IMR-90 (cell line): Measurements from ENCODE around the gene URB2. TPM values are rescaled to one million over a fixed set of nuclear protein-coding genes. Genes with fewer than 3 reads are reported as not detected.

Source experiments
- ATAC-seq: fragments of 200-7000 bp; cut with Tn5 transposase; 2 replicates; pipeline ENCODE4 v1.9.1; 2020; ENCODE audit warnings: low read depth, mild to moderate bottlenecking, moderate library complexity
- BruUV-seq: library from RNA; stranded (reverse); fragments of 400-500 nt; replicated peaks from 2 replicates; lab custom pipeline; 2021; lab: Mats Ljungman, UMichigan
- CTCF ChIA-PET: fragments of 300-600 bp; formaldehyde crosslinking; extraction: SDS; loops from one replicate; lab custom pipeline; 2021; ENCODE audit warnings: antibody characterized with exemption; lab: Yijun Ruan, JAX
- POLR2A ChIA-PET: fragments of 300-600 bp; sonication (Branson Sonifier 250); formaldehyde crosslinking; loops from one replicate; lab custom pipeline; 2022; ENCODE audit warnings: antibody characterized with exemption; ENCODE audit not compliant: unreplicated experiment; lab: Charles Lee
- DNase-seq: peaks from one replicate; pipeline ENCODE4 v3.0.0; 2013
- H2AFZ ChIP-seq: replicated peaks from 2 replicates; pipeline ENCODE3; 2013; ENCODE audit warnings: low read length, mild to moderate bottlenecking; ENCODE audit not compliant: poor library complexity
- H2AK5ac ChIP-seq: 2 replicates; pipeline ENCODE4 v1.6.1; 2013; ENCODE audit warnings: low read depth, low read length, inconsistent platforms
- H2AK9ac ChIP-seq: replicated peaks from 2 replicates; pipeline ENCODE3; 2013; ENCODE audit warnings: mild to moderate bottlenecking, low read depth, low read length, moderate library complexity; ENCODE audit not compliant: poor library complexity
- H2BK120ac ChIP-seq: 2 replicates; pipeline ENCODE4 v1.6.1; 2013; ENCODE audit warnings: low read depth, low read length, inconsistent platforms
- H2BK15ac ChIP-seq: 3 replicates; pipeline ENCODE4 v1.6.1; 2013; ENCODE audit warnings: low read depth, low read length, inconsistent platforms
- H2BK20ac ChIP-seq: 2 replicates; pipeline ENCODE4 v1.6.1; 2013; ENCODE audit warnings: low read depth, mild to moderate bottlenecking, inconsistent platforms, low read length, moderate library complexity
- H2BK5ac ChIP-seq: 2 replicates; pipeline ENCODE4 v1.6.1; 2013; ENCODE audit warnings: mild to moderate bottlenecking, low read depth, low read length, inconsistent platforms; ENCODE audit not compliant: poor library complexity, severe bottlenecking
- H3K14ac ChIP-seq: replicated peaks from 2 replicates; pipeline ENCODE4 v1.6.1; 2013; ENCODE audit warnings: low read depth, low read length, inconsistent platforms
- H3K18ac ChIP-seq: 2 replicates; pipeline ENCODE4 v1.6.1; 2013; ENCODE audit warnings: low read depth, low read length, control low read depth
- H3K23ac ChIP-seq: 2 replicates; pipeline ENCODE4 v1.6.1; 2013; ENCODE audit warnings: low read depth, low read length, inconsistent platforms
- H3K27ac ChIP-seq: 2 replicates; pipeline ENCODE4 v1.5.1; 2013; ENCODE audit warnings: mild to moderate bottlenecking, control low read depth, low read length; ENCODE audit not compliant: insufficient read depth
- H3K27me3 ChIP-seq: 2 replicates; pipeline ENCODE4 v1.6.1; 2013; ENCODE audit warnings: low read length; ENCODE audit not compliant: control insufficient read depth, insufficient read depth
- H3K36me3 ChIP-seq: 2 replicates; pipeline ENCODE4 v1.6.1; 2013; ENCODE audit warnings: low read length, mixed read lengths; ENCODE audit not compliant: control insufficient read depth, insufficient read depth
- H3K4ac ChIP-seq: 2 replicates; pipeline ENCODE4 v1.6.1; 2013; ENCODE audit warnings: low read depth, low read length, inconsistent platforms
- H3K4me1 ChIP-seq: 2 replicates; pipeline ENCODE4 v1.6.1; 2013; ENCODE audit warnings: low read length, mixed read lengths; ENCODE audit not compliant: control insufficient read depth, insufficient read depth
- H3K4me2 ChIP-seq: 2 replicates; pipeline ENCODE4 v1.6.1; 2013; ENCODE audit warnings: low read depth, mild to moderate bottlenecking, control low read depth, low read length, moderate library complexity
- H3K4me3 ChIP-seq: 2 replicates; pipeline ENCODE4 v1.5.1; 2013; ENCODE audit warnings: low read depth, mild to moderate bottlenecking, control low read depth, low read length, moderate library complexity; ENCODE audit not compliant: insufficient read depth
- H3K56ac ChIP-seq: 2 replicates; pipeline ENCODE4 v1.6.1; 2013; ENCODE audit warnings: low read length, inconsistent platforms; ENCODE audit not compliant: insufficient read depth; ENCODE audit errors: extremely low read depth
- H3K79me1 ChIP-seq, 2 experiments: 2 replicates each; pipeline ENCODE4 v1.6.1; 2013; ENCODE audit warnings: low read length in 2 of 2, inconsistent platforms in 1 of 2, low read depth in 1 of 2
- H3K9ac ChIP-seq: 2 replicates; pipeline ENCODE4 v1.6.1; 2013; ENCODE audit warnings: low read depth, low read length, control low read depth
- H3K9me1 ChIP-seq: 2 replicates; pipeline ENCODE4 v1.6.1; 2013; ENCODE audit warnings: low read length, inconsistent platforms; ENCODE audit not compliant: insufficient read depth
- H3K9me3 ChIP-seq: 2 replicates; pipeline ENCODE4 v1.6.1; 2013; ENCODE audit warnings: low read length; ENCODE audit not compliant: control insufficient read depth, insufficient read depth
- H4K20me1 ChIP-seq: 2 replicates; pipeline ENCODE4 v1.6.1; 2013; ENCODE audit warnings: low read length, inconsistent platforms; ENCODE audit not compliant: insufficient read depth
- H4K5ac ChIP-seq: 2 replicates; pipeline ENCODE4 v1.6.1; 2013; ENCODE audit warnings: mild to moderate bottlenecking, low read depth, low read length, control low read depth
- H4K8ac ChIP-seq, 2 experiments: 2 replicates each; pipeline ENCODE4 v1.6.1; 2013; ENCODE audit warnings: low read depth in 2 of 2, low read length in 2 of 2, control low read depth in 1 of 2, inconsistent platforms in 1 of 2
- H4K91ac ChIP-seq: 2 replicates; pipeline ENCODE4 v1.6.1; 2013; ENCODE audit warnings: low read depth, low read length, inconsistent platforms; ENCODE audit not compliant: insufficient read depth
- CTCF ChIP-seq: conservative IDR thresholded peaks from 2 replicates; pipeline ENCODE4 v1.5.1; 2012; ENCODE audit warnings: mild to moderate bottlenecking, low read depth, low read length, improper control_type of control experiment
- FOS ChIP-seq: fragments of 150-350 bp; IDR thresholded peaks from 2 replicates; pipeline ENCODE4 v1.6.1; 2016; ENCODE audit warnings: low read depth, low read length
- MAZ ChIP-seq: IDR thresholded peaks from 2 replicates; pipeline ENCODE4 v1.6.1; 2012; ENCODE audit warnings: low read depth, mild to moderate bottlenecking, low read length, improper control_type of control experiment, moderate library complexity, borderline replicate concordance
- MXI1 ChIP-seq: IDR thresholded peaks from 2 replicates; pipeline ENCODE4 v1.6.1; 2012; ENCODE audit warnings: low read depth, mild to moderate bottlenecking, low read length, moderate library complexity, borderline replicate concordance
- WGBS, 2 experiments: methylation state at CpG; one replicate each; pipeline versions ENCODE4 v1.1.5 to v1.1.7; 2013; ENCODE audit warnings: missing lambda C conversion rate in 2 of 2; ENCODE audit not compliant: insufficient read length in 1 of 2; ENCODE audit errors: extremely low coverage in 2 of 2; 5-methylcytosine and 5-hydroxymethylcytosine counted together
- dilution Hi-C: fragments of 300-500 bp; cut with HindIII; formaldehyde crosslinking; loops from one replicate; pipeline ENCODE4 v1.14.3; 2018; ENCODE audit warnings: low sequenced_read_pairs; ENCODE audit not compliant: unreplicated experiment
- in situ Hi-C: fragments of 300-500 bp; cut with MboI; formaldehyde crosslinking; loops from 3 replicates; pipeline ENCODE4 v1.14.3; 2019; ENCODE audit warnings: low sequenced_read_pairs, inconsistent platforms, mixed read lengths
- intact Hi-C: fragments of 100-400 bp; cut with micrococcal nuclease; formaldehyde crosslinking; loops from 2 replicates; pipeline ENCODE4 v1.10.0; 2022
- polyA plus RNA-seq, 3 experiments: library from polyadenylated mRNA; depleted of rRNA; stranded (reverse); fragments of >200 nt; gene quantifications; 2 replicates each; pipeline ENCODE4 v1.2.3, GENCODE V29; 2012; ENCODE audit warnings: low replicate concordance in 1 of 3
- total RNA-seq: library from RNA; depleted of rRNA; stranded (reverse); fragments of >200 nt; gene quantifications from 2 replicates; pipeline ENCODE4 v1.2.3, GENCODE V29; 2012

The URB2 gene
- total and polyA plus RNA-seq, 2 of the 4 experiments (the other 2 are of a cell fraction): 5.9 to 15.4 TPM

GRCh38 chr1:229666585-229666984, 40.5 kb downstream of the URB2 start:
- H4K8ac ChIP-seq: no peak overlapping the region

More at GRCh38 chr1:229666585-229666984, 40.5 kb downstream of the URB2 start:
- DNase-seq: no peak
- no peak overlapping the region for H2AFZ ChIP-seq
- ATAC-seq: no peak
- no peaks in the 10 kb centered on the region for H3K9me3 ChIP-seq
- no peaks in the 10 kb centered on the region for H3K79me1 ChIP-seq
- H3K27ac ChIP-seq: no peak overlapping the region
- no peak overlapping the region for H4K91ac ChIP-seq
- H2BK120ac ChIP-seq: no peak overlapping the region
- H4K5ac ChIP-seq: no peak overlapping the region
- intact Hi-C loops: loop anchor here (10.0 kb wide), 1 partner anchor 188 kb away; no protein-coding TSS in a partner anchor
- H2BK20ac ChIP-seq: no peak overlapping the region
- no peak overlapping the region for H2BK15ac ChIP-seq
- no peaks in the 10 kb centered on the region for H4K20me1 ChIP-seq
- H3K4me3 ChIP-seq: no peak overlapping the region
- H3K23ac ChIP-seq: no peak overlapping the region
- no TSS peak for BruUV-seq
- TF ChIP-seq MAZ (no peak), FOS (no peak), CTCF (no peak), MXI1 (no peak)
- no peak overlapping the region for H3K4ac ChIP-seq
- no peak overlapping the region for H3K18ac ChIP-seq
- in situ Hi-C loops: loop anchor here (10.0 kb wide), 1 partner anchor 648 kb away; no protein-coding TSS in a partner anchor
- no peak overlapping the region for H3K4me2 ChIP-seq
- peaks cover 6% of the 10 kb centered on the region; the same call in 1 of the 2 replicates for H3K9me1 ChIP-seq
- no peaks in the 10 kb centered on the region for H3K27me3 ChIP-seq
- POLR2A ChIA-PET: no interaction called here
- H2AK5ac ChIP-seq: no peak overlapping the region
- no peak overlapping the region for H2BK5ac ChIP-seq
- no peak overlapping the region for H3K14ac ChIP-seq
- H3K9ac ChIP-seq: no peak overlapping the region
- dilution Hi-C loops: no loop called here
- no peak overlapping the region for H3K56ac ChIP-seq
- WGBS, 2 experiments: no CpG with 5 or more reads among the region's 4 CpGs
- H3K36me3 ChIP-seq: no peaks in the 10 kb centered on the region
- CTCF ChIA-PET: interaction anchor here (0.6 kb wide), 1 partner anchor 258 kb away, joined by 3 read pairs; no protein-coding TSS in a partner anchor
- H2AK9ac ChIP-seq: no peak overlapping the region
- H3K4me1 ChIP-seq: peaks cover 6% of the 10 kb centered on the region
